Caki2 (cell line): ENCODE measurements around the gene NUB1. TPM values are rescaled to one million over a fixed set of nuclear protein-coding genes. Genes with fewer than 3 reads are reported as not detected.

Experiments used
- DNase-seq: peaks from one replicate; pipeline ENCODE4 v3.0.0-alpha.2; 2015; ENCODE audit warnings: low read depth
- in situ Hi-C: cut with HindIII; loops from 2 replicates; pipeline ENCODE4 v1.10.0; 2016; ENCODE audit warnings: low sequenced_read_pairs, low pct_unique_long_range_greater_than_20kb, mixed read lengths
- total RNA-seq: library from RNA; depleted of rRNA; stranded (reverse); fragments of >200 nt; shearing (Covaris generic); gene quantifications from 2 replicates; pipeline ENCODE4 v1.2.3, GENCODE V29; 2014; ENCODE audit warnings: low replicate concordance

NUB1 gene
- total RNA-seq, 1 experiment from 2014 or later: 34.6 TPM

- in situ Hi-C loops: no loop called here
- no peak for DNase-seq
Observed at GRCh38 chr7:151382079-151382885, 40.7 kb downstream of the NUB1 start.

DNA sequence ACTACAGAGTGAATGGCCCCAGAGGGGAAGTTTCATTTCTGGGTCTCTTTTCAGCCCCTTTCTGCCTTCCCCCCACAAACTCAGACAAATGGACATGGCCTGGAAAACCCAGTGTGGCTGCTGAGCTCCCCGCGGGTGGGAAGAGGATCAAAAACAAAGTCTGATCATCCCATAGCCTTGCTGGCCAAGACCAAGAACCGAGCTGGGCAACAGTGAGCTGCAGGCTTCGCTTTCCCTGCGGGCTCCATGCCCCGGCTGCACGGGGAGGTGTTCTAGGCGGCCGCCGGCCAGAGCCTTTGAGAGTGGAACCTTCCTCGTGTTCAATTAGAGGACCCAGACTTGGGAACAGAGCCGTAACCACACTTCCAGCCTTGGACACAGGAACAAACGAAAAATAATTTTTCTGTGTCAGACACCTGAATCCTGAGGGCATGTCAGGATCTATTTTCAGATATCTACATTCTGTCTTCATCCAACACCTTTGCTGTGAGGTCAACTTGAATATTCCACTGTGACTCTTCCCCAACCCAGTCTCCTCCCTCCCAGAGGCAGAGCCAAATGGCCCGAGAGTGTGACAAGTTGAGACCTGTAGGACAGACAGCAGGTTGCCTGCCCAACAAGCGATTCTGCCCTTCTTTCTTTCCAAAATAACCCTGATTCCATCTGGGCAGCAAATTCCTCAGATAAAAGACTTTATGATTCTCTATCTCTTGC lies 42.2 kb downstream of the NUB1 start:
- in situ Hi-C loops: no loop called here
- DNase-seq: no peak

DNA sequence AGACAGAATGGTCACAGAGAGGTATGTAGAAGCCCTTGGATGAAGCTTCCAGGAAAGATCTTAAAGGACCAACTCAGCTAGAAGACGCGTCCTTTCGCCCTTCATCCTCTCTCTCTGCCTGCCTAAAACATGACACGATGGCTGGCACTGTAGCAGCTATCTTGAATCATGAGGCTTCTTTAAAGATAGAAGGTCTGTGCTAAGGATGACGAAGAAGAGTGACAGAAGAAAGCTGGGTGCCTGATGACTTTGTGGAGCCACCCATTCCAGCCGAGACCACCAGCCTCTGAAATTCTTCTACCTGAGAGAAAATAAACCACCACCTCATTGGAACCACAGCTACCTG lies 42.7 kb downstream of the NUB1 start:
- in situ Hi-C loops: no loop called here
- no peak for DNase-seq

DNA sequence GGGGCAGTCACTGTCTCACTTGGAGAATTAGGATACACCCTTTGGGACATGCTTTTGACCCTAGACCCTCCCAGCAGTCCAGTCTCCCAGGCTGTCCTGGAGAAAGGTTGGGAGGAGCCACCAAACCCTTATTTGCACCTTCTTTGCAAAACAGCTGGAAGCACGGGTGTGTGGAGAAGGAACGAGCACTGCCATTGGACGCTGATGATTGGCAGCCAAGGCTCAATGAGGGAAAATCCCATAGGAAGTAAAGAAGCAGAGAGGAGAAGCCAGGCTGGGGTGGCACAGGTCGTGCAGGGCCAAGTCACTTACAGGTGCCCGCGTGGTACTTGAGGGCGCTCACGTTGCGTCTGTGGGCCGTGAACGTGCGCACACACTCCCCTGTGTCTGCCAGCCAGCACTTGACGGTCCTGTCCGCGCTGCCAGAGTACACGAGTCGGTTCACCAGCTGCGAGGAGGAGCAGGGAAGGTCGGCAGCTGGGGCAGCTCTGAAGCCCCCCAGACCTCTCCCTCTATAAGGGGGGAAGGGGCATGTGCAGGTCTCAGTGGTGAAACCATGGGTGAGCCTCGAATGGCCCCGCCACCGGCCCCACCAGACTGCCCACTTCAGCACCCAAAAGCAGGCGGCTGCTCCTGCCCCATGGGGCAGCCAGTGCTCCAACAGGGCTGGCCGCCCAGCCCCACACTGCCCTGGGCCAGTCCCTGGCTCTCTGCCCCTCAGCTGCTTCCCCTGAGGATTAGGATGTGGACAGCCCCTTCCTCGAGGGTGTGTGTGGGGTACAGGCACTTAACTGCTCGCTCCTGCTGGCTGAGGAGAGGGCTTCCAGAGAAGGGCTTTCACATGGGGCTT lies 43.4 kb downstream of the NUB1 start:
- in situ Hi-C loops: no loop called here
- no peak for DNase-seq

GRCh38 chr7:151385626-151386300 lies 44.2 kb downstream of the NUB1 start:
- in situ Hi-C loops: no loop called here
- DNase-seq: no peak

DNA sequence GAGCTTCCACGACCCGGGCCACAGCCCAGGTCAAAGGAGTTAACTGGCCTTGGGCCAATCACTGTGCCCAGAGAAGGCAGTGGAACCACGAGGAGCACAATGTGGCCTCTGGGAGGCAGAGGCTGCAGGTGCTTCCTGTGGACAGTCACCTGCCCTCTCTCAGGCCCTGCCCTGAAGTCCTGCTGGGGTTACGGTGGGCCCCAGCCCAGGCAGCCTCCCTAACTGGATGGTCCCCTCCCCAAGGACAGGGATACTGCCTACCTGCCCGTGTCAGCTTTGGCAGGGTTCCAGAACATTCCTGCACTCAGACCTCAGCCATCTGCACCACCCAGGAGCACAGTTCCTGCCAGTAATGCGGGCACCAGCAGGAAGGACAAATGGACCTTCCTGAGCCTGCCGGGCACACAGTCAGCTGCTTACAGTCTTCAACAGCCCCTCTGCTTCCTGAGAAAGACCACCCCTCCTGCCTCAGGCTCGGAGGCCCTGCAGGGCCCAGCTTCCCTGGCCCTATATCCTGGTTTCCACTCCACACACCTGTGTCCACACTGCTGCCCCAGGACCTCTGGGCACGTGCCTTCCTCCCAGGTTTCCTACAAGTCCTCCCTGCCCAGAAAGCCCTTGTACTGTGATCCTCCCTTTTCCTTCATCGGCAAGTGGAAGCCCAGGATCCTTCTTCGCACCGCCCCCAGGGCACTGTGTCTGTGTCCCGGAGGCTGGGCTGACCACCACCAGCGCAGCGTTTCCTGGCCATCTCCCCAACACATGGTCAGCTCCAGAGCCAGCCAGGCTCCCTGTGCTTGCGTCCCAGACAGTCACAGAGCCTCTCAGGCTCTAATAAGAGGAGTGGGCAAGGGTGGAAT lies 44.9 kb downstream of the NUB1 start:
- no peak for DNase-seq
- in situ Hi-C loops: no loop called here

GRCh38 chr7:151387161-151388006 lies 45.8 kb downstream of the NUB1 start:
- in situ Hi-C loops: no loop called here
- DNase-seq: no peak

DNA sequence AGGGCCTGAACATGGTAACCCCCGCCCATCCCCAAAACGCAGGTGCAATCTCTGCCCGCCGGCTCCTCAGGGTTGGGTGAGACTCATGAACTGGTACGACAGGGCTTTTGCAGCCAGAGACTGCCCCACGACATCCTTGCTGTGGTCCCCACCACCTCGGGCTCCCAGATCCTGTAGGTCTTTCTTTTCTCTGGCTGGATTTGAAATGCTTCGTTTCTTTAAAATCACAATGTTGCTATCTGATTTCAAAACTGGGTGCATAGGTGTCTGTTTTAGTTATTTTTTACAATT lies 46.3 kb downstream of the NUB1 start:
- in situ Hi-C loops: no loop called here
- no peak for DNase-seq

GRCh38 chr7:151388430-151388829 lies 46.8 kb downstream of the NUB1 start:
- no peak for DNase-seq
- in situ Hi-C loops: no loop called here

- no peak for DNase-seq
- in situ Hi-C loops: no loop called here
Observed at GRCh38 chr7:151389096-151389767, 47.6 kb downstream of the NUB1 start.

GRCh38 chr7:151389768-151390597 lies 48.4 kb downstream of the NUB1 start:
- in situ Hi-C loops: no loop called here
- DNase-seq: no peak

DNA sequence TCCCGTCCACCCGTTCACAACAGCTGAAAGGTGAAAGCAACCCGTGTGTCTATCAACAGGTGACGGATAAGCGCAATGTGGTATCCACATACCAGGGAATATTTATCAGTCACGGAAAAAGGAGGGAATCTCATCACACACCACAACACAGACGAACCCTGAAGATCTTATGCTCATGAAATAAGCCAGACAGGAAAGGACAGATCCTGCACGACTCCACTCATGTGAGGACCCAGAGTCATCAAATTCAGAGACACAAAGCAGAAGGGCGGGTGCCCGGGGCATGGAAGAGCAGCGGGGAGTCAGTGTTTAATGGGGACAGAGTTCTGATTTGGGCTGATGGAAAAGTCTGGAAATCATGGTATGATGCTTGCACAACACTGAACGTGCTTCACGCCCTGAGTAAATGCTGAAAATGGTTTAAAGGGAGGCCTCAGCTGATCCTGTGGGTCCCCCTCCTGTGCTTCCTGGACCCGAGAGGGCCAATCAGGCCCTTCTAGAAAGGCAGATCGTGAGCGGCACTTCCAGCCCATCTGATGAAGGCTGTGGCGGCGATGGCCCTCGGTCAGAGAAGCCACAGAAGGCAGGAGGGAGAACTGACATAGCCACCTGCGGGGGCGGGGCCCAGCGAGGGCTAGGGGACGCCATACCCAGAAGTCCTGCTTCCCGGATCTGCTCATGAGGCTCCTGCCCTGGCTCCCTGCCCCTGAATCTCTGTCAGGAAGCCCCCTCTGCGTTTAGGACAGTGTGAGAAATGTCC lies 49.2 kb downstream of the NUB1 start:
- DNase-seq: no peak
- in situ Hi-C loops: no loop called here

DNA sequence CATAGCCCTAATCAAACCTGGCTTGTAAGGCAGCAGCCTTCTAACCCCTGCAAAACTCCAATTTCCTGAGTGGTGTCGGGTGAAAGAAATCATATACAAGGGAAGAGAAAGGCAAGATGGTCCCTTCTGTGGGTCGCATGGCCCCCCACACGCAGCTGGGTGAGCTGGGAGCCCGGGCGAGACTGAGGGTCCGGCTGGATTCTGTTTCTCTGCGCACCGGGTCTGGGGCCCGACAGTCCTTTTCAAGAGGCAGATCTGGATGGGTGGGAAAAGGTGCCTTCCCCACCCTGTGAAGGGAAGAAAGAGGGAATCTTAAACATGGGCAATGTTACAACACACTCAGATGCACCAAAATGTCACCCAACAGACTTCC lies 49.7 kb downstream of the NUB1 start:
- DNase-seq: no peak
- in situ Hi-C loops: no loop called here

- DNase-seq: no peak
- in situ Hi-C loops: no loop called here
Observed at GRCh38 chr7:151392002-151392401, 50.4 kb downstream of the NUB1 start.

GRCh38 chr7:151392426-151392825 lies 50.8 kb downstream of the NUB1 start:
- DNase-seq: no peak
- in situ Hi-C loops: no loop called here
